GM23338 (cell line): ENCODE data around the gene CSGALNACT2. TPM values are rescaled to one million over a fixed set of nuclear protein-coding genes. Genes with fewer than 3 reads are reported as not detected.

Experiments used
- ATAC-seq: fragments of 200-7000 bp; cut with Tn5 transposase; 3 replicates; pipeline ENCODE4 v1.9.1; 2020
- DNase-seq: peaks from one replicate; pipeline ENCODE4 v3.0.0-alpha.2; 2015; ENCODE audit warnings: low spot score
- H2AFZ ChIP-seq: fragments of 200-600 bp; sonication (generic); 2 replicates; pipeline ENCODE4 v1.8.0; 2016; ENCODE audit warnings: antibody characterized with exemption, mild to moderate bottlenecking, moderate library complexity
- H3F3A ChIP-seq: fragments of 200-600 bp; sonication (generic); replicated peaks from 2 replicates; pipeline ENCODE4 v1.8.0; 2017; ENCODE audit warnings: antibody characterized with exemption, mixed run types, low read depth
- H3K27ac ChIP-seq: fragments of 200-600 bp; sonication (generic); 2 replicates; pipeline ENCODE4 v1.6.1; 2016; ENCODE audit warnings: low read depth
- H3K27me3 ChIP-seq: fragments of 200-600 bp; sonication (generic); 2 replicates; pipeline ENCODE4 v1.8.0; 2016; ENCODE audit warnings: mild to moderate bottlenecking, mixed run types, moderate library complexity; ENCODE audit not compliant: insufficient read depth
- H3K36me3 ChIP-seq: fragments of 200-600 bp; sonication (generic); 2 replicates; pipeline ENCODE4 v1.8.0; 2016; ENCODE audit warnings: mild to moderate bottlenecking; ENCODE audit not compliant: insufficient read depth
- H3K4me1 ChIP-seq: fragments of 200-600 bp; sonication (generic); 2 replicates; pipeline ENCODE4 v1.8.0; 2016; ENCODE audit warnings: mild to moderate bottlenecking, moderate library complexity; ENCODE audit not compliant: insufficient read depth
- H3K4me2 ChIP-seq: fragments of 200-600 bp; sonication (generic); 2 replicates; pipeline ENCODE4 v1.7.1; 2017; ENCODE audit warnings: mixed run types
- H3K4me3 ChIP-seq: fragments of 200-600 bp; sonication (generic); 2 replicates; pipeline ENCODE4 v1.6.1; 2016; ENCODE audit warnings: mixed run types
- H3K79me2 ChIP-seq: fragments of 200-600 bp; sonication (generic); replicated peaks from 2 replicates; pipeline ENCODE4 v1.8.0; 2017; ENCODE audit warnings: mild to moderate bottlenecking; ENCODE audit not compliant: insufficient read depth
- H3K9me2 ChIP-seq: fragments of 200-600 bp; sonication (generic); 2 replicates; pipeline ENCODE4 v1.8.0; 2017; ENCODE audit not compliant: insufficient read depth
- H4K20me1 ChIP-seq: fragments of 200-600 bp; sonication (generic); replicated peaks from 2 replicates; pipeline ENCODE4 v1.8.0; 2017; ENCODE audit warnings: mild to moderate bottlenecking; ENCODE audit not compliant: insufficient read depth
- H3K27ac Mint-ChIP-seq: 2 replicates; pipeline ENCODE4 v1.8.0; 2020; ENCODE audit warnings: inconsistent platforms, mild to moderate bottlenecking, moderate library complexity, mixed read lengths
- H3K27me3 Mint-ChIP-seq: 3 replicates; pipeline ENCODE4 v1.8.0; 2022; ENCODE audit warnings: low read depth, mild to moderate bottlenecking, moderate library complexity, mixed read lengths, inconsistent platforms; ENCODE audit not compliant: insufficient read depth, poor library complexity
- H3K36me3 Mint-ChIP-seq: 3 replicates; pipeline ENCODE4 v1.8.0; 2021; ENCODE audit warnings: low read depth, mild to moderate bottlenecking, inconsistent platforms, moderate library complexity, mixed read lengths
- H3K4me1 Mint-ChIP-seq: 3 replicates; pipeline ENCODE4 v1.8.0; 2020; ENCODE audit warnings: mild to moderate bottlenecking, inconsistent platforms, mixed read lengths
- H3K4me3 Mint-ChIP-seq: 3 replicates; pipeline ENCODE4 v1.8.0; 2021; ENCODE audit warnings: moderate library complexity, mild to moderate bottlenecking, inconsistent platforms, mixed read lengths
- H3K9me3 Mint-ChIP-seq: 3 replicates; pipeline ENCODE4 v1.8.0; 2020; ENCODE audit warnings: moderate library complexity, mild to moderate bottlenecking, inconsistent platforms, mixed read lengths
- CREB1 ChIP-seq: fragments of 250-450 bp; sonication (Bioruptor Pico); IDR thresholded peaks from 2 replicates; pipeline ENCODE4 v1.5.0; 2020; ENCODE audit warnings: low read depth, mild to moderate bottlenecking, moderate library complexity
- EZH2 ChIP-seq: fragments of 200-600 bp; sonication (generic); IDR thresholded peaks from one replicate; pipeline ENCODE4 v1.8.0; 2017; ENCODE audit warnings: antibody characterized with exemption, mild to moderate bottlenecking, low read depth; ENCODE audit not compliant: unreplicated experiment
- EZH2phosphoT487 ChIP-seq: fragments of 200-600 bp; sonication (generic); IDR thresholded peaks from one replicate; pipeline ENCODE4 v1.8.1; 2018; ENCODE audit warnings: antibody characterized with exemption; ENCODE audit not compliant: unreplicated experiment
- JUNB ChIP-seq: IDR thresholded peaks from one replicate; pipeline ENCODE4 v1.6.1; 2016; ENCODE audit warnings: antibody characterized with exemption; ENCODE audit not compliant: unreplicated experiment
- NANOG ChIP-seq: IDR thresholded peaks from 2 replicates; pipeline ENCODE4 v1.6.1; 2016; ENCODE audit warnings: antibody characterized with exemption, borderline replicate concordance
- POLR2AphosphoS5 ChIP-seq: IDR thresholded peaks from 2 replicates; pipeline ENCODE4 v1.6.1; 2016; ENCODE audit warnings: antibody characterized with exemption, low read depth
- STAT1 ChIP-seq: IDR thresholded peaks from one replicate; pipeline ENCODE4 v1.6.1; 2016; ENCODE audit warnings: antibody characterized with exemption; ENCODE audit not compliant: unreplicated experiment
- ZNF114 ChIP-seq: fragments of 250-450 bp; sonication (Bioruptor Pico); IDR thresholded peaks from 2 replicates; pipeline ENCODE4 v1.5.0; 2020; ENCODE audit warnings: mild to moderate bottlenecking, moderate library complexity
- ZNF331 ChIP-seq: fragments of 250-450 bp; sonication (Bioruptor Pico); IDR thresholded peaks from 2 replicates; pipeline ENCODE4 v1.5.0; 2020; ENCODE audit warnings: low read depth, mild to moderate bottlenecking, moderate library complexity
- polyA plus RNA-seq: library from polyadenylated mRNA; unstranded; fragments of >200 nt; fragmentation: Nextera tagmentation; extraction: Ambion mirVana; gene quantifications from 2 replicates; pipeline ENCODE4 v1.2.1, GENCODE V29; 2016
- total RNA-seq: library from RNA; depleted of rRNA; stranded (reverse); fragments of >200 nt; shearing (Covaris generic); gene quantifications from 2 replicates; pipeline ENCODE4 v1.2.3, GENCODE V29; 2014
- TF ChIP-seq, protein P1 (sequence below), 2 experiments: fragments of 200-600 bp in 1 of 2; sonication (generic) in 1 of 2; conservative IDR thresholded peaks; 2 replicates each; pipeline versions ENCODE4 v1.5.1 to v1.6.1; 2016 to 2017; ENCODE audit warnings: antibody characterized with exemption in 2 of 2, low read depth in 2 of 2, mild to moderate bottlenecking in 2 of 2, moderate library complexity in 1 of 2
- TF ChIP-seq, protein P2 (sequence below): IDR thresholded peaks from 2 replicates; pipeline ENCODE4 v1.6.1; 2016; ENCODE audit warnings: antibody characterized with exemption
- TF ChIP-seq, protein P3 (sequence below): IDR thresholded peaks from one replicate; pipeline ENCODE4 v1.6.1; 2018; ENCODE audit warnings: antibody characterized with exemption; ENCODE audit not compliant: unreplicated experiment
- TF ChIP-seq, protein P4 (sequence below): fragments of 250-450 bp; sonication (Bioruptor Pico); IDR thresholded peaks from 2 replicates; pipeline ENCODE4 v1.5.0; 2020; ENCODE audit warnings: mild to moderate bottlenecking, moderate library complexity

CSGALNACT2 gene
- total and polyA plus RNA-seq, 2 experiments from 2014 or later, result 3.0 to 4.6 TPM

DNA sequence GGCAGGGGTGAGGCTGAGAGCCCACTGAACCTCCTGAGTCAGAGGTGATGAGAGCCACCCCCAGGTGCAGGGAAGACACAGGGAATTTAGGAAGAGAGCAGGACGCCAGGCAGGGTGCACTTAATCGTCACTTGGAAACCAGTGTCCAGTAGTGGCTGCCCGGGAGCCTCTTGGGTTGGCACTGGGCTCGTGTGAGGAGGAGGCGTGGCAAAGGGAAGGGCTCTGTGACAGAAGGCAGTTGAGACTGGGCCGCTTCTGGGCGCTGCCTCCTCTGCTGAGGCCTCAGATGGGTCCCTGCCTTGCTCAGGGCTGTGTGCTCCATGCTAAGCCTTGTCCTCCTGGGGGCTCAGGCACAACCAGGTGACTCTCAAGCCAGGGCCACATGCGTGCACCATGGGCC lies 48.1 kb upstream of the CSGALNACT2 start:
- Mint-ChIP-seq H3K9me3 (no peaks in the 10 kb centered on the region), H3K4me3 (no peak overlapping the region), H3K27me3 (peaks cover 10% of the 10 kb centered on the region), H3K4me1 (peaks cover 21% of the 10 kb centered on the region), H3K27ac (no peak overlapping the region), H3K36me3 (no peaks in the 10 kb centered on the region; the same call in 2 of the 3 replicates)
- Histone ChIP-seq H3K4me1 (0 out of 2 replicates have a peak, but pooled peaks cover 3% of the 10 kb centered on the region), H3K79me2 (no peaks in the 10 kb centered on the region), H3K4me3 (no peak overlapping the region), H4K20me1 (no peaks in the 10 kb centered on the region), H3F3A (no peaks in the 10 kb centered on the region), H3K27me3 (no peaks in the 10 kb centered on the region), H3K9me2 (no peaks in the 10 kb centered on the region), H3K27ac (no peak overlapping the region), H3K4me2 (no peak overlapping the region), H3K36me3 (no peaks in the 10 kb centered on the region), H2AFZ (no peak overlapping the region)
- ATAC-seq (no peak), DNase-seq (no peak)
- TF ChIP-seq EZH2phosphoT487 (no peak), JUNB (no peak), STAT1 (no peak), NANOG (no peak), POLR2AphosphoS5 (no peak), CREB1 (CRISPR knock-in tag) (no peak), ZNF331 (CRISPR knock-in tag) (no peak), ZNF114 (CRISPR knock-in tag) (no peak), EZH2 (no peak)
- TF ChIP-seq, protein P1, sequence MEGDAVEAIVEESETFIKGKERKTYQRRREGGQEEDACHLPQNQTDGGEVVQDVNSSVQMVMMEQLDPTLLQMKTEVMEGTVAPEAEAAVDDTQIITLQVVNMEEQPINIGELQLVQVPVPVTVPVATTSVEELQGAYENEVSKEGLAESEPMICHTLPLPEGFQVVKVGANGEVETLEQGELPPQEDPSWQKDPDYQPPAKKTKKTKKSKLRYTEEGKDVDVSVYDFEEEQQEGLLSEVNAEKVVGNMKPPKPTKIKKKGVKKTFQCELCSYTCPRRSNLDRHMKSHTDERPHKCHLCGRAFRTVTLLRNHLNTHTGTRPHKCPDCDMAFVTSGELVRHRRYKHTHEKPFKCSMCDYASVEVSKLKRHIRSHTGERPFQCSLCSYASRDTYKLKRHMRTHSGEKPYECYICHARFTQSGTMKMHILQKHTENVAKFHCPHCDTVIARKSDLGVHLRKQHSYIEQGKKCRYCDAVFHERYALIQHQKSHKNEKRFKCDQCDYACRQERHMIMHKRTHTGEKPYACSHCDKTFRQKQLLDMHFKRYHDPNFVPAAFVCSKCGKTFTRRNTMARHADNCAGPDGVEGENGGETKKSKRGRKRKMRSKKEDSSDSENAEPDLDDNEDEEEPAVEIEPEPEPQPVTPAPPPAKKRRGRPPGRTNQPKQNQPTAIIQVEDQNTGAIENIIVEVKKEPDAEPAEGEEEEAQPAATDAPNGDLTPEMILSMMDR (conservative IDR thresholded peaks at IDR 0.05; ENCODE audit: low read depth in 2 of 2), result no peak
- TF ChIP-seq, protein P2, sequence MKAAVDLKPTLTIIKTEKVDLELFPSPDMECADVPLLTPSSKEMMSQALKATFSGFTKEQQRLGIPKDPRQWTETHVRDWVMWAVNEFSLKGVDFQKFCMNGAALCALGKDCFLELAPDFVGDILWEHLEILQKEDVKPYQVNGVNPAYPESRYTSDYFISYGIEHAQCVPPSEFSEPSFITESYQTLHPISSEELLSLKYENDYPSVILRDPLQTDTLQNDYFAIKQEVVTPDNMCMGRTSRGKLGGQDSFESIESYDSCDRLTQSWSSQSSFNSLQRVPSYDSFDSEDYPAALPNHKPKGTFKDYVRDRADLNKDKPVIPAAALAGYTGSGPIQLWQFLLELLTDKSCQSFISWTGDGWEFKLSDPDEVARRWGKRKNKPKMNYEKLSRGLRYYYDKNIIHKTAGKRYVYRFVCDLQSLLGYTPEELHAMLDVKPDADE, result no peak
- TF ChIP-seq, protein P3, sequence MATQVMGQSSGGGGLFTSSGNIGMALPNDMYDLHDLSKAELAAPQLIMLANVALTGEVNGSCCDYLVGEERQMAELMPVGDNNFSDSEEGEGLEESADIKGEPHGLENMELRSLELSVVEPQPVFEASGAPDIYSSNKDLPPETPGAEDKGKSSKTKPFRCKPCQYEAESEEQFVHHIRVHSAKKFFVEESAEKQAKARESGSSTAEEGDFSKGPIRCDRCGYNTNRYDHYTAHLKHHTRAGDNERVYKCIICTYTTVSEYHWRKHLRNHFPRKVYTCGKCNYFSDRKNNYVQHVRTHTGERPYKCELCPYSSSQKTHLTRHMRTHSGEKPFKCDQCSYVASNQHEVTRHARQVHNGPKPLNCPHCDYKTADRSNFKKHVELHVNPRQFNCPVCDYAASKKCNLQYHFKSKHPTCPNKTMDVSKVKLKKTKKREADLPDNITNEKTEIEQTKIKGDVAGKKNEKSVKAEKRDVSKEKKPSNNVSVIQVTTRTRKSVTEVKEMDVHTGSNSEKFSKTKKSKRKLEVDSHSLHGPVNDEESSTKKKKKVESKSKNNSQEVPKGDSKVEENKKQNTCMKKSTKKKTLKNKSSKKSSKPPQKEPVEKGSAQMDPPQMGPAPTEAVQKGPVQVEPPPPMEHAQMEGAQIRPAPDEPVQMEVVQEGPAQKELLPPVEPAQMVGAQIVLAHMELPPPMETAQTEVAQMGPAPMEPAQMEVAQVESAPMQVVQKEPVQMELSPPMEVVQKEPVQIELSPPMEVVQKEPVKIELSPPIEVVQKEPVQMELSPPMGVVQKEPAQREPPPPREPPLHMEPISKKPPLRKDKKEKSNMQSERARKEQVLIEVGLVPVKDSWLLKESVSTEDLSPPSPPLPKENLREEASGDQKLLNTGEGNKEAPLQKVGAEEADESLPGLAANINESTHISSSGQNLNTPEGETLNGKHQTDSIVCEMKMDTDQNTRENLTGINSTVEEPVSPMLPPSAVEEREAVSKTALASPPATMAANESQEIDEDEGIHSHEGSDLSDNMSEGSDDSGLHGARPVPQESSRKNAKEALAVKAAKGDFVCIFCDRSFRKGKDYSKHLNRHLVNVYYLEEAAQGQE, result no peak
- TF ChIP-seq, protein P4, sequence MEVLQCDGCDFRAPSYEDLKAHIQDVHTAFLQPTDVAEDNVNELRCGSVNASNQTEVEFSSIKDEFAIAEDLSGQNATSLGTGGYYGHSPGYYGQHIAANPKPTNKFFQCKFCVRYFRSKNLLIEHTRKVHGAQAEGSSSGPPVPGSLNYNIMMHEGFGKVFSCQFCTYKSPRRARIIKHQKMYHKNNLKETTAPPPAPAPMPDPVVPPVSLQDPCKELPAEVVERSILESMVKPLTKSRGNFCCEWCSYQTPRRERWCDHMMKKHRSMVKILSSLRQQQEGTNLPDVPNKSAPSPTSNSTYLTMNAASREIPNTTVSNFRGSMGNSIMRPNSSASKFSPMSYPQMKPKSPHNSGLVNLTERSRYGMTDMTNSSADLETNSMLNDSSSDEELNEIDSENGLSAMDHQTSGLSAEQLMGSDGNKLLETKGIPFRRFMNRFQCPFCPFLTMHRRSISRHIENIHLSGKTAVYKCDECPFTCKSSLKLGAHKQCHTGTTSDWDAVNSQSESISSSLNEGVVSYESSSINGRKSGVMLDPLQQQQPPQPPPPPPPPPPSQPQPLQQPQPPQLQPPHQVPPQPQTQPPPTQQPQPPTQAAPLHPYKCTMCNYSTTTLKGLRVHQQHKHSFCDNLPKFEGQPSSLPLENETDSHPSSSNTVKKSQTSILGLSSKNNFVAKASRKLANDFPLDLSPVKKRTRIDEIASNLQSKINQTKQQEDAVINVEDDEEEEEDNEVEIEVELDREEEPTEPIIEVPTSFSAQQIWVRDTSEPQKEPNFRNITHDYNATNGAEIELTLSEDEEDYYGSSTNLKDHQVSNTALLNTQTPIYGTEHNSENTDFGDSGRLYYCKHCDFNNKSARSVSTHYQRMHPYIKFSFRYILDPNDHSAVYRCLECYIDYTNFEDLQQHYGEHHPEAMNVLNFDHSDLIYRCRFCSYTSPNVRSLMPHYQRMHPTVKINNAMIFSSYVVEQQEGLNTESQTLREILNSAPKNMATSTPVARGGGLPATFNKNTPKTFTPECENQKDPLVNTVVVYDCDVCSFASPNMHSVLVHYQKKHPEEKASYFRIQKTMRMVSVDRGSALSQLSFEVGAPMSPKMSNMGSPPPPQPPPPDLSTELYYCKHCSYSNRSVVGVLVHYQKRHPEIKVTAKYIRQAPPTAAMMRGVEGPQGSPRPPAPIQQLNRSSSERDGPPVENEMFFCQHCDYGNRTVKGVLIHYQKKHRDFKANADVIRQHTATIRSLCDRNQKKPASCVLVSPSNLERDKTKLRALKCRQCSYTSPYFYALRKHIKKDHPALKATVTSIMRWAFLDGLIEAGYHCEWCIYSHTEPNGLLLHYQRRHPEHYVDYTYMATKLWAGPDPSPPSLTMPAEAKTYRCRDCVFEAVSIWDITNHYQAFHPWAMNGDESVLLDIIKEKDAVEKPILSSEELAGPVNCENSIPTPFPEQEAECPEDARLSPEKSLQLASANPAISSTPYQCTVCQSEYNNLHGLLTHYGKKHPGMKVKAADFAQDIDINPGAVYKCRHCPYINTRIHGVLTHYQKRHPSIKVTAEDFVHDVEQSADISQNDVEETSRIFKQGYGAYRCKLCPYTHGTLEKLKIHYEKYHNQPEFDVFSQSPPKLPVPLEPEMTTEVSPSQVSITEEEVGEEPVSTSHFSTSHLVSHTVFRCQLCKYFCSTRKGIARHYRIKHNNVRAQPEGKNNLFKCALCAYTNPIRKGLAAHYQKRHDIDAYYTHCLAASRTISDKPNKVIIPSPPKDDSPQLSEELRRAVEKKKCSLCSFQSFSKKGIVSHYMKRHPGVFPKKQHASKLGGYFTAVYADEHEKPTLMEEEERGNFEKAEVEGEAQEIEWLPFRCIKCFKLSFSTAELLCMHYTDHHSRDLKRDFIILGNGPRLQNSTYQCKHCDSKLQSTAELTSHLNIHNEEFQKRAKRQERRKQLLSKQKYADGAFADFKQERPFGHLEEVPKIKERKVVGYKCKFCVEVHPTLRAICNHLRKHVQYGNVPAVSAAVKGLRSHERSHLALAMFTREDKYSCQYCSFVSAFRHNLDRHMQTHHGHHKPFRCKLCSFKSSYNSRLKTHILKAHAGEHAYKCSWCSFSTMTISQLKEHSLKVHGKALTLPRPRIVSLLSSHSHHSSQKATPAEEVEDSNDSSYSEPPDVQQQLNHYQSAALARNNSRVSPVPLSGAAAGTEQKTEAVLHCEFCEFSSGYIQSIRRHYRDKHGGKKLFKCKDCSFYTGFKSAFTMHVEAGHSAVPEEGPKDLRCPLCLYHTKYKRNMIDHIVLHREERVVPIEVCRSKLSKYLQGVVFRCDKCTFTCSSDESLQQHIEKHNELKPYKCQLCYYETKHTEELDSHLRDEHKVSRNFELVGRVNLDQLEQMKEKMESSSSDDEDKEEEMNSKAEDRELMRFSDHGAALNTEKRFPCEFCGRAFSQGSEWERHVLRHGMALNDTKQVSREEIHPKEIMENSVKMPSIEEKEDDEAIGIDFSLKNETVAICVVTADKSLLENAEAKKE (CRISPR knock-in tag), result no peak
